Gastroesophageal sphincter (tissue), 4 donors: ENCODE results near the gene MBNL1. TPM values are rescaled to one million over a fixed set of nuclear protein-coding genes. Genes with fewer than 3 reads are reported as not detected.

ENCODE experiments used
- ATAC-seq: fragments of 150-250 bp; one replicate; pipeline ENCODE4 v1.9.1; 2016; ENCODE audit warnings: mild to moderate bottlenecking, moderate library complexity
- H3K27ac ChIP-seq, 4 donors: fragments of 200-600 bp; sonication (generic) in 3 of 4; 1 replicate in 3 of 4; 2 replicates in 1 of 4; pipeline ENCODE4 v1.5.1; 2016 to 2019
- H3K27me3 ChIP-seq: fragments of 200-600 bp; sonication (generic); one replicate; pipeline ENCODE4 v1.5.1; 2019
- H3K36me3 ChIP-seq, 2 donors: fragments of 200-600 bp; sonication (generic); one replicate each; pipeline ENCODE4 v1.5.1; 2019; ENCODE audit warnings: control low read depth in 1 of 2
- H3K4me1 ChIP-seq, 3 donors: fragments of 200-600 bp; sonication (generic); 1 replicate in 2 of 3; 2 replicates in 1 of 3; pipeline ENCODE4 v1.5.1; 2016 to 2019; ENCODE audit warnings: control low read depth in 2 of 3
- H3K4me3 ChIP-seq, 2 donors: fragments of 200-600 bp; sonication (generic); one replicate each; pipeline ENCODE4 v1.5.1; 2019; ENCODE audit warnings: mild to moderate bottlenecking in 1 of 2, moderate library complexity in 1 of 2
- H3K9me3 ChIP-seq, 3 donors: fragments of 200-600 bp; sonication (generic); one replicate each; pipeline ENCODE4 v1.5.1; 2017 to 2019; ENCODE audit warnings: control low read depth in 2 of 3
- EP300 ChIP-seq: sonication (generic); formaldehyde crosslinking; IDR thresholded peaks from one replicate; pipeline ENCODE4 v1.6.1; 2017; ENCODE audit warnings: antibody characterized with exemption, mild to moderate bottlenecking
- POLR2A ChIP-seq, 2 donors: fragments of 450-650 bp; IDR thresholded peaks; one replicate each; pipeline ENCODE4 v1.6.1; 2017; ENCODE audit warnings: antibody characterized with exemption in 2 of 2, mild to moderate bottlenecking in 2 of 2, moderate library complexity in 1 of 2
- POLR2AphosphoS5 ChIP-seq: sonication (generic); formaldehyde crosslinking; IDR thresholded peaks from one replicate; pipeline ENCODE4 v1.6.1; 2017; ENCODE audit warnings: antibody characterized with exemption
- whole genome bisulfite sequencing, 2 donors: methylation state at CpG; one replicate each; pipeline ENCODE4 v1.1.5; 2018; ENCODE audit warnings: low coverage in 1 of 2; 5-methylcytosine and 5-hydroxymethylcytosine counted together
- total RNA-seq, 4 donors: library from RNA; depleted of rRNA; stranded (reverse); fragments of >200 nt; gene quantifications; one replicate each; pipeline ENCODE4 v1.1.0, GENCODE V29; 2016
- TF ChIP-seq, protein P1 (sequence below), 4 experiments: fragments of 200-600 bp in 2 of 4; fragments of 450-650 bp in 2 of 4; sonication (generic) in 1 of 4; IDR thresholded peaks; one replicate each; pipeline ENCODE4 v1.5.1; 2017 to 2019; ENCODE audit warnings: antibody characterized with exemption in 4 of 4, mild to moderate bottlenecking in 2 of 4, moderate library complexity in 2 of 4

The MBNL1 gene
- total RNA-seq, 4 donors from 2014 or later, result 623 to 745 (median 684) TPM

DNA sequence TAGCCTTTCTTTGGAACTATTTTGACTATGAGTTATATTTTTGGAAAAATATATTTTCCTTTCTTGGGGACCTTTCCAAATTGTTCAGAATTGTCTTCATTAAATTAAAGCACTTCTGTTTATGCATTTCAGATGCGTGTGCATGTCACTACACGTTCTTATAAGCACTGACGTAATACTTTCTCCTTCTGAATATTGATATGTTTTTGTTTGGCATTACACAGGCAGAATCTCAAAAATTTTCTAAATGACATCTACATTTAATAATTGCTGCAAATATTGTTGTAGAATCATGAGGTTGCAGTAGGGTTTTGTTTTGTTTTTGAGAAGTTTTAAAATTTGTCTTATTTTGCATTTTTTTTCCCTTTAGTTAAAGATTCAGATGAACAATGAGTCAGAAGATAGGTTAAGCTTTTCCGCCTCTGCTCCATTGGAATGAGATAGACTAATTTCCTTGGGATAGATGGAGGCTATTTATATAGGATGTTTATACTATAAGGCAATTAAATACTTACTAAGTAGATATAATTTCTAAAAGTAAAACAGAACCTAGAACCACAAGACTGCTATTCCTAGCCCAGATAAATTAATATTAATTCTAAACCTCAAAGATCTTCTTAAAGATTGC, 110.8 kb downstream of the MBNL1 start:
- TF ChIP-seq POLR2A (IDR thresholded peaks at IDR 0.05) (no peak), EP300 (no peak), POLR2AphosphoS5 (no peak)
- no peak for ATAC-seq
- H3K27ac ChIP-seq, result peak overlapping the region; percentile 74 to 89 (median 78)
- 47 to 53% methylated on average over 4 of the region's 4 CpGs for WGBS, 2 donors
- H3K4me1 ChIP-seq, result peaks cover 31 to 96% (median 36%) of the 10 kb centered on the region in 3 donors
- no peaks in the 10 kb centered on the region for H3K36me3 ChIP-seq
- H3K27me3 ChIP-seq, result no peaks in the 10 kb centered on the region
- no peak overlapping the region for H3K4me3 ChIP-seq
- no peaks in the 10 kb centered on the region for H3K9me3 ChIP-seq

DNA sequence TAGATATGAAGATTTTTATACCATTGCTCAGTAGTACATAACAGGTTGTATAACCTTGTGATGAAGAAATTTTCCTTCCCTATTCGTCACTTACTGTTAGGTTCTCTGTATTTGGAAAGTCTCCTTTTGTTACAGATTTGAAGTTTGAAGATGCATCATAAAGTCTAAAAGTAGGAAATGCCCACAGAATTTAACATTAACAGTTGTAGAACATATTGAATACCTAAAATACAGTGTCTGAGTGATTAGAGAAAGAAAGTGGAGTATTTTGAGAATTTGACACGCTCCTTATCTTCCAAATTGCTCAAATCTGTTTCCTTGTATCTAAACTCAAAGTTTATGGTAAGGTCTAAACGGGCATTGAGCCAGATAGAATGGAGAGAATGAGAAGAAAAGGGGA, 111.3 kb downstream of the MBNL1 start:
- Histone ChIP-seq H3K4me1 (peaks cover 35 to 96% (median 38%) of the 10 kb centered on the region in 3 donors), H3K27ac (peak overlapping the region; percentile 74 to 89 (median 78))

DNA sequence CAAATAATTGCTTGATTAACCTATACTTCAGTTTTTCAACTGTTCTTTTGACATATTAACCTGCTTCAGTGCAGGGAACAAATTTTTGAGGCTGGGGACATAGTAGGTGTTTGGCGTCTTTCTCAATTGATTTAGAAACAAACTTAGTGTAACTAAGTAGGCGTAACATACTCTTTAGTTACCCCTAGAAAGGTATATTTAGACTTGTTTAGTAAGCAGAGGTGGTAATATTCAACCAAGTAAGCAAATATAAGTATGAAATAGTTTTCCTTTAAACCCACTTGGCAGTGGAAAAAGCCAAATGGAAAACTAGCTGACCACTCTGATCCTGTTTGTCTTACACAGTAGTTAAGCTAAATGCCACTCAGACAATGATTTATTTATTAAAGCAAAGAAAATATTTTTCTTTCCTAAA, 113.2 kb downstream of the MBNL1 start:
- peak overlapping the region; percentile 76 to 82 (median 80) for H3K27ac ChIP-seq
- peak overlapping the region; percentile 32 to 42 for H3K4me3 ChIP-seq
- no peak for ATAC-seq
- H3K27me3 ChIP-seq, result no peaks in the 10 kb centered on the region
- no peak for TF ChIP-seq POLR2AphosphoS5
- TF ChIP-seq, protein P1, sequence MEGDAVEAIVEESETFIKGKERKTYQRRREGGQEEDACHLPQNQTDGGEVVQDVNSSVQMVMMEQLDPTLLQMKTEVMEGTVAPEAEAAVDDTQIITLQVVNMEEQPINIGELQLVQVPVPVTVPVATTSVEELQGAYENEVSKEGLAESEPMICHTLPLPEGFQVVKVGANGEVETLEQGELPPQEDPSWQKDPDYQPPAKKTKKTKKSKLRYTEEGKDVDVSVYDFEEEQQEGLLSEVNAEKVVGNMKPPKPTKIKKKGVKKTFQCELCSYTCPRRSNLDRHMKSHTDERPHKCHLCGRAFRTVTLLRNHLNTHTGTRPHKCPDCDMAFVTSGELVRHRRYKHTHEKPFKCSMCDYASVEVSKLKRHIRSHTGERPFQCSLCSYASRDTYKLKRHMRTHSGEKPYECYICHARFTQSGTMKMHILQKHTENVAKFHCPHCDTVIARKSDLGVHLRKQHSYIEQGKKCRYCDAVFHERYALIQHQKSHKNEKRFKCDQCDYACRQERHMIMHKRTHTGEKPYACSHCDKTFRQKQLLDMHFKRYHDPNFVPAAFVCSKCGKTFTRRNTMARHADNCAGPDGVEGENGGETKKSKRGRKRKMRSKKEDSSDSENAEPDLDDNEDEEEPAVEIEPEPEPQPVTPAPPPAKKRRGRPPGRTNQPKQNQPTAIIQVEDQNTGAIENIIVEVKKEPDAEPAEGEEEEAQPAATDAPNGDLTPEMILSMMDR (IDR thresholded peaks at IDR 0.05), result no peak
- TF ChIP-seq POLR2A (IDR thresholded peaks at IDR 0.05), result no peak
- no peak for TF ChIP-seq EP300
- H3K4me1 ChIP-seq, result peaks cover 42 to 96% (median 52%) of the 10 kb centered on the region in 3 donors
- 69 to 86% methylated on average over 2 of the region's 2 CpGs for WGBS, 2 donors
- H3K9me3 ChIP-seq, result no peaks in the 10 kb centered on the region
- no peaks in the 10 kb centered on the region for H3K36me3 ChIP-seq

More for the DNA sequence above, 111.3 kb downstream of the MBNL1 start:
- Histone ChIP-seq H3K27me3 (no peaks in the 10 kb centered on the region), H3K36me3 (no peaks in the 10 kb centered on the region), H3K4me3 (no peak overlapping the region), H3K9me3 (no peaks in the 10 kb centered on the region)
- 46 to 49% methylated on average over 3 of the region's 3 CpGs for WGBS, 2 donors
- peak; percentile 17 for TF ChIP-seq POLR2AphosphoS5
- TF ChIP-seq, protein P1 (IDR thresholded peaks at IDR 0.05), result no peak
- no peak for ATAC-seq

DNA sequence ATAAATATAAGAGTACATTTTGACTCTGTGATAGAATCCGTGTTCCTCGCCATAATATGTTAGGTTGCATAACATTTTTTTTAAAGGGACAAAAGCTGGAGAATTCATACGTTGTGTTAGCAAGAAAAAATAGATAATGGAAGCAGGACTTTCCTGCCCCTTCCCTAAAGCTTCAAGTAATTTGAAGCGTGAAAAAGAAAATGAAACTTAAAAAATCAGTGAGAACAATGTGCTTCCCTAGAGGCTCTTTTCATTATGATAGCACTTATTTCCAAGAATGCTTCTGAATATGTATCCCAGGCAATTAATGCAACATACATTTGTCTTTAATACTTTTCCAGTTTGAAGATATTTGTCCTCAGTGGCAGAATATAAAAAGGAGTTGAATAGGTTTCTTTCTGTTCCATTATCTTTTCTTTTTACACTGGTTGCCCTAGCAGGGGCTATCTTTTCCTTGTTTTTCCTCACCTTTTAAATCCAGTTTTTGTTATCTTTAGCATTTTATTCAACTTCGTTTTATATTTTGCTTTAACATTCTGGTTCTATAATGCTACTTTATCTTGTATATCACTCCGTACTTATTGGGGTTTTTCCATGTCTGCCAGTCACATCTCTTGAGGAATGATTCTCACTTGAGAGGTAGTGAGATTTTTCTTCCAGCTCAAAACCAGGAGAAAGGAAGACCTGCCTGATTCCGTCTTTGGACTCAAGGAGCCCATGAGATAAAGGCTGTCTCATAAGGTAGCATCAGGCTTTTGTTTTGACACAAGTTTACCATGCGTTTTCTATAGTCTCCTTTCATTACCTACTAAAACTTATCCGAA, 113.8 kb downstream of the MBNL1 start:
- Histone ChIP-seq H3K27me3 (no peaks in the 10 kb centered on the region), H3K36me3 (no peaks in the 10 kb centered on the region), H3K4me1 (peaks cover 40 to 96% (median 50%) of the 10 kb centered on the region in 3 donors), H3K9me3 (no peaks in the 10 kb centered on the region), H3K27ac (peak overlapping the region; percentile 76 to 82 (median 80)), H3K4me3 (peak overlapping the region; percentile 32 to 42)
- WGBS, 2 donors, result 23 to 24% methylated on average over 9 of the region's 9 CpGs
- TF ChIP-seq POLR2AphosphoS5 (peak; percentile 10), POLR2A (IDR thresholded peaks at IDR 0.05) (no peak), EP300 (no peak)
- ATAC-seq, result no peak

DNA sequence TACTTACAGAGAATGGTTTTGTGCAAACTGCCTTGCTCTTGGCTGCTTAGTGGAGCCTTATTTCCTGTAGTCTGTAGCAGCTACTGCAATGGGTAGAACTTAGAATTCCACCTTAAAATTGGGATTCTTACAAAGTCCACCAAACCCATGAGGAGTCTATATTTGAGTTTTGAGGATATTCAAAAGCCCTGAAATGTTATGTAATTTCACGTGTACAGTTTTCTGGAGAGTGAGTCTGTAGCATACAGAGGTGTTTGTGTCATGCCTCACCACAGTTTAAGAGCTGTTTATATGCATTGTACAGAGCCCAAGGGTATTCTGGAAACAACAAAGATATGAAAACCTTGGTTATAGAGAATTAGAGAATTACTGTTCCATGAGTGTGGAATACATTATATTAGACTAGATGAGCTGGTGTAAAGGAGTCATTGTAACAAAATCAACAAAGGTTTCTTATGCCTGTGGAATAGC, 114.4 kb downstream of the MBNL1 start:
- no peaks in the 10 kb centered on the region for H3K36me3 ChIP-seq
- H3K27ac ChIP-seq, result peak overlapping the region; percentile 76 to 82 (median 80)
- TF ChIP-seq POLR2AphosphoS5 (no peak), POLR2A (IDR thresholded peaks at IDR 0.05) (no peak), EP300 (no peak)
- TF ChIP-seq, protein P1 (IDR thresholded peaks at IDR 0.05), result no peak
- H3K4me3 ChIP-seq, result peak overlapping the region; percentile 32 to 42
- H3K4me1 ChIP-seq, result peaks cover 45 to 97% (median 54%) of the 10 kb centered on the region in 3 donors
- no peaks in the 10 kb centered on the region for H3K9me3 ChIP-seq
- no peak for ATAC-seq
- WGBS, 2 donors, result 33 to 63% methylated on average over 1 of the region's 1 CpG
- H3K27me3 ChIP-seq, result no peaks in the 10 kb centered on the region
